ENCODE measurements around the gene OBSCN.

Gene OBSCN

DNA sequence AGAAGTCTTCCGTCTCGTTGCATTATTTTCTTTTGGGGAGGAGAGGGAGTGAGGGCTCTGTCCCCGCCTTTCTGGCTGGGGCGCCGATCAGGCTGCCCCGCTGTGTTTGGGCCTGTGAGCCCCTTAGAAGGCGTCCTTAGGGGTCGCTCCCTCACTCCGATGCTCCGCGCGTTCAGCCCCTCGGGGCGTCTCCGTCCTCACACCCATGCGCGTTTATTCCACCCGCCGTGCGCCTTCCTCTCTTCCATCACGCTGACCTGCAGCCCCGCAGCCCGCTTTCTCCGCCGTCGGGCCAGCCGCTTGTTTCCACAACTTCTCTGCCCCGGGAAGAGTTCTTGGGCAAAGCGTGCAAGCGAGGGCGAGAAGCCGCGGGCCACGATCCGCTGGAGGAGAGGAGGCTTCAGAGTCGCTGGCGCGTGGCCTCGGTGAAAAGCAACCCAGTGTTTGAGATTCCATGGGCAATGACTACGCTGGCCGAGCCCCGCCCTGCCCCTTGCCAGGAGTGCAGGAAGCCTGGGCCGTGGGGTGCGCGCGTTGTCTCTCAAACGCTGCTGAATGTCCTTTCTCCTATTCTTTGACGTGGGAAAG, 171.1 kb downstream of the OBSCN start:
- peak overlapping the region; percentile 59 for H3K4me3 ChIP-seq (ENCODE audit: low read length)
- DNase-seq (ENCODE audit: low read depth) = peak; percentile 41
- TF ChIP-seq, protein P1, sequence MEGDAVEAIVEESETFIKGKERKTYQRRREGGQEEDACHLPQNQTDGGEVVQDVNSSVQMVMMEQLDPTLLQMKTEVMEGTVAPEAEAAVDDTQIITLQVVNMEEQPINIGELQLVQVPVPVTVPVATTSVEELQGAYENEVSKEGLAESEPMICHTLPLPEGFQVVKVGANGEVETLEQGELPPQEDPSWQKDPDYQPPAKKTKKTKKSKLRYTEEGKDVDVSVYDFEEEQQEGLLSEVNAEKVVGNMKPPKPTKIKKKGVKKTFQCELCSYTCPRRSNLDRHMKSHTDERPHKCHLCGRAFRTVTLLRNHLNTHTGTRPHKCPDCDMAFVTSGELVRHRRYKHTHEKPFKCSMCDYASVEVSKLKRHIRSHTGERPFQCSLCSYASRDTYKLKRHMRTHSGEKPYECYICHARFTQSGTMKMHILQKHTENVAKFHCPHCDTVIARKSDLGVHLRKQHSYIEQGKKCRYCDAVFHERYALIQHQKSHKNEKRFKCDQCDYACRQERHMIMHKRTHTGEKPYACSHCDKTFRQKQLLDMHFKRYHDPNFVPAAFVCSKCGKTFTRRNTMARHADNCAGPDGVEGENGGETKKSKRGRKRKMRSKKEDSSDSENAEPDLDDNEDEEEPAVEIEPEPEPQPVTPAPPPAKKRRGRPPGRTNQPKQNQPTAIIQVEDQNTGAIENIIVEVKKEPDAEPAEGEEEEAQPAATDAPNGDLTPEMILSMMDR (IDR thresholded peaks at IDR 0.05; ENCODE audit: insufficient read depth, low read depth, low read length, missing control alignments) = no peak

DNA sequence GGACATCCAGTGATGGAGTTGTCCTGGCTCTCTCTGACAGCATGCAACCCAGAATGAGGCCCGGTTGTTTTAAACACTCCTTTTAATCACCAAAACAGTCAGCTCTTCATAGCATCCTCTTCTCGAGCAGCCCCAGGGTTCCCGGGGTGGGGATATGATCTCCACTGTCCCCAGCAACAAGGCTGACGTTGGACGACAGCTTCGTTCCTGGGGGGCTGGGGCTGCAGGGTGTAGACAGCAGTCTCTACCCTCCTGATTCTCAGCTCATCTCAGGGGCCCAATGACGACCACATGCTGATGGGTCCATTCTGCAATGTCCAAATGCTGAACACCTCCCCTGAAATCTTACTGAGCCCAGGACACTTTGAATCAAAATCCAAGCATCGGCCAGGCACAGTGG, 171.8 kb downstream of the OBSCN start:
- no peak for DNase-seq (ENCODE audit: low read depth)
- H3K4me3 ChIP-seq (ENCODE audit: low read length) = no peak overlapping the region
- TF ChIP-seq, protein P1 (IDR thresholded peaks at IDR 0.05; ENCODE audit: insufficient read depth, low read depth, low read length, missing control alignments) = no peak

DNA sequence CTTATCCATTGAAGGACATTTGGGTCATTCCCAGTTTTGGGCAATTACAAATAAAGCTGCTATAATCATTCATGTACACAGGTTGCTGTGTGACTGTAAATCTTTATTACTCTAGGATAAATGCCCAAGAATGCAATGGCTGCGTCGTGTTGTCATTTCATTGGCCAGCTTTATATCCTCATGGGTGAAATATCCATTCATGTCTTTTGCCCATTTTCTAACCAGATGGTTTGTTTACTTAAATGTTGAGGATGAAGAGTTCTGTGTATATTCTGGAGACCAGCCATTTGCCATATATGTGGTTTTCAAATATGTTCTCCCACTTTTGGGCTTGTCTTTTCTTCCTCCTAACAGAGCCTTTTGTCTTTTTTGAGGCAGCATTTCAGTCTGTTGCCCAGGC, 173.5 kb downstream of the OBSCN start:
- TF ChIP-seq, protein P1 (IDR thresholded peaks at IDR 0.05; ENCODE audit: insufficient read depth, low read depth, low read length, missing control alignments) = no peak
- no peak for DNase-seq (ENCODE audit: low read depth)
- H3K4me3 ChIP-seq (ENCODE audit: low read length) = no peak overlapping the region

GRCh38 chr1:228383773-228384172, 175.9 kb downstream of the OBSCN start:
- H3K4me3 ChIP-seq (ENCODE audit: low read length) = no peak overlapping the region
- no peak for DNase-seq (ENCODE audit: low read depth)
- TF ChIP-seq, protein P1 (IDR thresholded peaks at IDR 0.05; ENCODE audit: insufficient read depth, low read depth, low read length, missing control alignments) = no peak

GRCh38 chr1:228385232-228385631, 177.4 kb downstream of the OBSCN start:
- no peak for DNase-seq (ENCODE audit: low read depth)
- no peak overlapping the region for H3K4me3 ChIP-seq (ENCODE audit: low read length)
- TF ChIP-seq, protein P1 (IDR thresholded peaks at IDR 0.05; ENCODE audit: insufficient read depth, low read depth, low read length, missing control alignments) = no peak

GRCh38 chr1:228387321-228387720, 179.5 kb downstream of the OBSCN start:
- TF ChIP-seq, protein P1 (IDR thresholded peaks at IDR 0.05; ENCODE audit: insufficient read depth, low read depth, low read length, missing control alignments) = no peak
- no peak overlapping the region for H3K4me3 ChIP-seq (ENCODE audit: low read length)
- no peak for DNase-seq (ENCODE audit: low read depth)

DNA sequence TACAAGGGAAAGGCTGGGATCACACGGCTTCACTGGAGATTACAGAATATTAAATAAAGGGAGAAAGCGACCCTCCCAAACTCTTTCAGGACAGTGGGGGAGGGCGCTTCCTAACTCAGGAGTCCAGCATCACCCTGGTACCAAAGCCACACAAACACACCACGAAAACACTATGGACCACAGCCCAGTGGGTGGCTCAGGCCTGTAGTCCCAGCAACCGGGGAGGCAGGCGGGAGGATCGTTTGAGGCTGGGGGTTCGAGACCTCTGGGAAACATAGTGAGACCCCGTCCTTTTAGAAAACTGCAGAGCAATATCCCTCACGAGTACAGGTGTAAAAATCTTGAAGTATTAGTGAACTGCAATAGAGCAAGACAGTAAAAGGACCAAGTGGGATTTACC, 182.8 kb downstream of the OBSCN start:
- H3K4me3 ChIP-seq (ENCODE audit: low read length) = no peak overlapping the region
- no peak for DNase-seq (ENCODE audit: low read depth)
- TF ChIP-seq, protein P1 (IDR thresholded peaks at IDR 0.05; ENCODE audit: insufficient read depth, low read depth, low read length, missing control alignments) = no peak
